T1000 (cell line): ENCODE measurements around the gene TSPAN11.
"Not testable (repeated sequence)": the region's sequence is repeated elsewhere in the genome, so short reads cannot be mapped to it uniquely, and the experiment has no call there.

Experiments used
- DNase-seq: peaks from one replicate; lab custom pipeline; 2025; ENCODE audit warnings: mixed read lengths; lab: John Stamatoyannopoulos, UW

Gene TSPAN11

DNA sequence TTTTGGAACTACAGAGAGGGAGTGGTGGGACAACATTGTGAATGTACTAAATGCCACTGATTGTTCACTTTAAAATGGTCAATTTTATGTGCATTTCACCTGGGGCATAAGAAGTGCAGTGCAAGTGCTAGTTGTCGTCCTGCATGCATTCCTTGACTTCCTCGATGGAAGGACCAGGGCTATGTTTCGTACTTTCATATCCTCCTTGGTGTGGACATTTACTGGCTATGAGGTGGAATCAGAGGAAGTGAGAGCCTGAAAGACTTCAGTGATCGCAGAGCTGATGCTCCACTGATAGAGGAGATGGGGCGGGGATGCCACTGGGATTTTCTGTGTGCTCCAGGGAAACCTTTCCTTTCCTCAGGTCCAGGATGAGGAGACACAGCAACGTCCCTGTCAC is 93.0 kb downstream of the TSPAN11 start:
- no peak for DNase-seq

DNA sequence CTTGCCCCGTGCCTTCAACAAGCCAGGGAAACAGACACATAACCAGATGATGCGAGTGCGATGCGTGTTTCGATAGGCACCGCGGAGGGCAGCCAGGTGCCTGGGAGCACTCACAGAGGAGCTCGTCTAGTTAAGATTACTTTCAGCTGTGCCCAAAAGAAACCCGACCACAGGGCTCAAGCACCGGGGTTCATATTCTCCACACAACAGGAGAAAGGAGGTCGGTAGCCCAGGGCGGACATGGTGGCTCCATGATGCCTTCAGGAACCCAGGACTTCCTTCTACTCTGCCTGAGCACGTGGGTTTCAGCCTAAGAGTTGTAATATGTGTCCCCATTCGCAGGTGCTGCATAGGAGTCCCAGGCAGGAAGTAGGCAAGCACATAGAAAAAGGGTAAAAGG is 93.4 kb downstream of the TSPAN11 start:
- DNase-seq: no peak

DNA sequence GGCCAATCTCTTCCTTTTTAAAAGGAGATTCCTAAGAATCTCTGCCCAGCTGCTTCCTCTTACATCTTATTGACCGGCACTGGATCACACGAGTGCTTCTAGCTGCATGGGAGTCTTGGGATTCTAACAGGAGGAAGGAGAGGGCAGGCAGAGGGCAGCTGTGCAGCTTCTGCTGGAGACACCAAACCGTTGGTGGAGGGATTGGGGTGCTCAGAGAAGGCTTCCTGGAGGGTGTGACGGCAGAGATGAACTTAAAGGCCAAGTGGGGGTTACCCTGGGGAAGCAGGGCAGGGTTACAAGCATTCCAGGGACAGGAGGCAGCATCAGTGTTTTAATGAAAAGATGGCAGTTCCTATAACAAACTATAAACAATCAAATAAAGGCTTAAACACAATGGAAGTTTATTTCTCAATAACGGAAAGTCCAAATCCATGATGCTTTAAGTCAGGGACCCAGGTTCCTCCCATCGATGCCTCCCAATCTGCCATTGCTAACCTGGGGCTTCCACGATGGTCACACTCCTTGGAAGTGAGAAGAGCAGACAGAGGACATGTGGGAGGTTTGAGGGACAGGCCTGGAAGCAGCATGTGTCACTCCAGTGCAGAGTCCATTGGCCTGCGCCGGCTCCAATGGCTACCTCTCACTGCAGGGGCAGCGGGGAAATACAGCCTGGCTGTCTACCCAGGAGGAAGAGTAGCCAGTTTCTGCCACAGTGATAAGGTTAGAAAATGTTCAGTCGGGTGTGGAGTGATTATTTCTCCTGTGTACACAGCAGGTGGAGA is 94.0 kb downstream of the TSPAN11 start:
- no peak for DNase-seq

DNA sequence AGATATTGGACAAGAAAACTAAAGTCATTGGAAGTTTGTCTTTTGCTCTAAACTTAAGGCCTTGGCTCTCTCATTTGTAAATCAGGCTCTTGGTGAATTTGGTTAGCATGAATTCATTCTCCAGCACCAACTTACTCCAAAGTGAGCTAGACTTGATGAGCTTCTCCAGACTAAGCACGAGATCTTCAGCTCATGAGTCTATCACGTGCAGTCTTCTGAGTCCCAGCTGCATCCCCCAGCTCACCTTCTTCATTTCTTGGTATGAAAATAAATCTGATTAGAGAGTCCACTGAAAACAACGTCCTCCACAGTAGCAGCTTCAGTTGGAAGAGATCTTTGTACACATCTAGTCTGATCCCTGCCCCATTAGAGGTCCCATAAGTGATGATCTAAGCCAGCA is 94.6 kb downstream of the TSPAN11 start:
- no peak for DNase-seq

DNA sequence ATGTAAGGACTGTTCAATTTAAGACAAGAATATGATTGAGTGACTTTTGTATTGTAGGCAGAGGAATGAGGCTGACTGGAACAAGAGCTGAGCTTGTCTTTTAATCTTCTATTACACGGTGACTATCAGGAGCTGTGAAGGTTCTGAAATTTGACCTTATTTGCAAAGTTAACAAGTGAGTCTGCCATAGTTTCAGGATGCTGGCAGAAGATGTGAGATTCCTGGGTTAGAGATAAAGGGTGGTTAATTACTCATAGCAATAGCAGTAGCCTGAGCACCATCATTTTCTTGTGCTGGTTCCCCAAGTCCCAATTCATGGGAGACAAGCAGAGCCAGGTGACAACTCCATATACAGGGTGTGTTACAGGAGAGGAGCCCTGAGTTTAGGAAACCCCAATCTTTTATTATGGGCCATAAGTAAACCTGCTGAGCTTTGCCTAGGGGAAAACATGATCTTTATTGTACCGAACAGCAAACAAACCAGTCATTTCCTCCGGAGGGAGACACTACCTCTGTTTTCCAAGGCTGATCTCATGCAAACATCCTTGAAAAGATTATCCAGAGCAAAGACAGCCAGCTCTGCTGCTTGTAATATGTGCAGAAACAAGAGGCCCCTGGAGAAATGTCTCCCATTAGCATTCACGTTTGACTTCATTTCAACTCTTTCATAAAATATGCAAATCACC is 95.4 kb downstream of the TSPAN11 start:
- DNase-seq: no peak

DNA sequence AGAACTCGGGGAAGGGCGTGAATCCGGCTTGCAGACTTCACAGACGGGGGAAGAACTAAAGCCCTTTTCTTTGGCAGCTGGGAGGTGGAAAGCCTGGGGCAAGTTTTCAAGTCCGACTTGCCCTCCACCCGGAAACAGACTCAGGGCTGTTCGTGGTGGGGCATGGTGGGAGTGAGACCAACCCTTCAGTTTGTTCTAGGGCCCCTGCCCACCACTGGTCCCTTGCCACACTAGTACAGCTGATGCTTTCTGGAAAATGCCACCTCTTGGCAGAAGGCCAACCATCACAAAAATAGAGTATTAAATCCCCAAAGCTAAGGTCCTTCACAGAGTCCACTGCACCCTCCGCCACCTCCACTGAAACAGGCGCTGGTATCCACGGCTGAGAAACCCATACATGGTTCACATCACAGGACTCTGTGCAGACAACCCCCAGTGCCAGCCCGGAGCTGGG is 96.8 kb downstream of the TSPAN11 start:
- DNase-seq: no peak

DNA sequence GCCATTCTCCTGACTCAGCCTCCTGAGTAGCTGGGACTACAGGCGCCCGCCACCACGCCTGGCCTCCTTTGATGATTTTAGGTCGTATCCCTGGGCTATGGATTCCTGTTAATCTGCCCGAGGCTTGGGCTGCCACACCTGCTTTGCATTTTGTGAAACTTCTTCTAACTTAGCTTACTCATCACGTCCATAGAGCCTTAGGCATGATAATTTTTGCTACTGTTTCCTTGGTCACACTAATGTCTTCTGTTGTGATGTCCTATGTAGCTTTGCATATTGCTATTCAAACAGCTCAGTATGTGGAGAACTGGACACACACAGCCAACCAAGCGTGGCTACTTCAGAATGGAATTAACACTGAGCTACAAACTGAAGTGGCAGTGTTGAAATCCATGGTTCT is 99.7 kb downstream of the TSPAN11 start:
- DNase-seq: no peak

DNA sequence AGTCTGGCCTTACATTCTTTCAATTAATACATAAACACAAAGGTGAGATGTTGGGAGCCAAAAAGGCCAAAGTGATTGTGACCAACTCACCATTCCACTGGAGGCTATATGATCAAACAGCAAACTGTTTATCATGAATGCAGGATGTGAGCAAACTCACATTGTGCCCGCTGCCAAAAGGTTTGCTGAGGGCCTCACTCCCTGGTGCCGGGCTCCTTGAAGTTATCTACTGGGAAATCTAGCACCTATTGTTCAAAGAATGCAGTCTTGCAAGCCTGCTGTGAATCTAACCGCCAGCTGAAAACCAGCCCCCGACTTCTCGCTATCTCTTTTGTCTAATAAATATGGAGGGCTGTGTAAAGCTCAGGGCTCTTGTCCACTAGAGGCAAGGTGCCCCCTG is 100.5 kb downstream of the TSPAN11 start:
- DNase-seq: not testable (repeated sequence)

DNA sequence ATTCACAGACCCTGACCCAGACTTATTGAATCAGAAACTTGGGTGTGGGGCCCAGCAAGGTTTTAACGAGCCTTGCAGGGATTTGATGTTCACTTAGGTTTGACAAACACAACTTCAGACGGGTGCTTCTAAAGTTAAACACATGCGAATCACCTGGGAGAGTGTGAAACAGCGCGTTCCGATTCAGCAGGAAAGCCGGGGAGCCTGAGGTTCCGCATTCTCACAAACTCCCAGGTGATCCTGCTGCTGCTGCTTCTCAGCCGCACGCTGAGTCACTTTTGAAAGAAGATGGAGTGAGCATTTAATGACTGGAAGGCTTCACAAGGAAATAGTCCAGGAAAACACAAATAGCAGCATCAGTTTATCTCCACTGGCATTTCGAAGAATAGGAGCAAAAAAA is 102.9 kb downstream of the TSPAN11 start:
- no peak for DNase-seq

DNA sequence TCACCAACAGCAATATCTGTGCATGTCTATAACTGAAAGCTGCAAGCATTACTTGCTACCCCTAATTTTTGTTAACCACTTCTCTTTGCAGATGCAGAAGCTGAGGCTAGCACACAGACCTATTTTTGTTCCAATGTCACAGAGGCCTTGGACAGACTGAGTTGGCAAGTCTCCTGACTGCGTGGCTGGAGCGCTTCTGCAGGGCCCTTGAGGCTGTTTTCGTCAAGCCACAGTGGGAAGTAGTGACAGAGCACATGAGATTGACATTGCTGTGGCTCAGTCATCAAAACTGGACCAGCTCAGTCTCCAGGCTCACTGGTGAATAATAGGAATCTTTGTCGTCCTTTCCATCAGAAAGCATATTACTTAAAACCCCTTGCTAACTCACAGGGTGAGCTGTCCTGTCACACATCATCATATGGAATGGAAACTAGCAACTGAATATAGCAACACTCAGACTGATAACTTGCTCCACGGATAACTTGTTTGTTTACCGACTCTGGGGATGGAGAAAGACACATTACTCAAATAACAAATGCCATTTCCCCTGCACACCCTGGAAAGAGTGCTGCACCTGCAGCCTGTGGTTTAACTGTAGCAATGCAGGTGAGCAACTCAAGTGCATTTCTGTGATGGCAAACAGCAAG is 103.5 kb downstream of the TSPAN11 start:
- no peak for DNase-seq

DNA sequence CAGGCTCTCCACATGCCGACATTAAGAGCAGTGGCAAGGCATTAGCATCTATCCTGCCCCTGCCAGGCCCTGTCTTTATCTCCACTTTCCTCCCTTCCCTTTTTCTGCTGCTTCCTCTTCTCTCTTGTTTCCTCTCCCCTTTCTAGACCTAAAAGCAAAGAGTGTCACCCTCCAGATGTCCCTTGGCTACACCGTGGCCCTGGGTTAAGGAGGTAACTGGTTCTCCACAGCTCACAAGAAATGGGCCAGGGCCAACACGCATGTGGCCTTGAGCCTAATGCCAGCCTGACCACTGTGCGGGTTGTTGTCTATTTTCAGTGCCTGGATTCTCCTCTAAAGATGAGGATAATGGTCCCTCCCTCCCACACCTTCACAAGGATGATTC is 105.4 kb downstream of the TSPAN11 start:
- no peak for DNase-seq

DNA sequence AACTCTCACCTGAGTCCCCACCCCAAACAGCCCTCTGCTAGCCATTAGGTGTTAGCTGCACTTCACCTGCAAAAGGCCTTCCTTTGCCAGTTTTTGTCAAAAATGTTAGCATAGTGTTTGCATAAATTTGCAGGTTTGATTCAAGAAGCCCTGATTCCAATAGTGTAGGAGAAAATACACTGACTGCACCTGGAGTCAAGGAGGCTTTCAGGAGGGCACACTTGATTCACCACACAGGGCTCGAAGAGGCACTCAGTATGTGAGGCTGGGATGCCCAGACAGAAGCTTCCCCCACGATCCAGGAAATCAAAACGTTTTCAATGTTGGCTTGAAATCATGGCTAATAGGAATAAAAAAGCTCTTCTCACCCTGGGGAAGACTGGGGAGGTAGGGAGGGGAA is 106.6 kb downstream of the TSPAN11 start:
- no peak for DNase-seq

DNA sequence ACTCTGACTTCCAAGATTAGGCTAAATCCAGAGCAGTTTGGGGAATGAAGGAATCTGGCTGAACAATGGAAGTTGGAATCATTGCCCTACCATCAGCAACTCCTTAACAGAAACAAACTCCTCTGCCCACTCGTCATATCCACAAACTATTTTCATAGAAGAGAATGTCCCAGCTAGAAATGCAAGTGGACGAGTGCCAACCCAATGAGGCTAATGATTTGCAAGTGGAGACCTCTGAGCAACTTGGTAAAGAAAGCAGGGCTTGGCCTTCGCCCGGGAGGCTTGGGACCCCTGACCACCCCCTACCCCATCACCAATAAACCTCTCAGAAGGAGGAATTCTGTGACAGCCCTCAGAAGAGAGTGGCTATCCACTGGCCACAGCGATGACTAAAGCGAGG is 107.1 kb downstream of the TSPAN11 start:
- DNase-seq: no peak

DNA sequence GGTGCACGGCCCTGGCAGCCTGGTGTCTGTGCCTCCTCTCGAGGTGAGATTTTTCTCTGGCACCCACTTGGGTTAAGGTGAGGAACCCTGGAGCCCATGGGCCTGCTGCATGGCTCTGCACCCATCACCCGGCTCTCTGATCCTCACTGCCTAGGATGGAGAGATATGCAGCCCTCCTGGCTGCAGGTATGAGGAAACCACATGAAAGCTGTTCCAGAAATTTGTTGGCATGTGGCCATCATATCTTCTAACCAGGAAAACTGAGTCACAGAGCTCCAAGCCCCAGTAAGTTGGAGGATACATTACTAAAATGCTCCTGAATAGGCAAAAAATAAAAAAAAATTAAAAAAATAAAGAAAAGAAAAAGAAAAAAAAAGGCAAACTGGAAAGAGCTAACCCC is 107.8 kb downstream of the TSPAN11 start:
- DNase-seq: no peak

DNA sequence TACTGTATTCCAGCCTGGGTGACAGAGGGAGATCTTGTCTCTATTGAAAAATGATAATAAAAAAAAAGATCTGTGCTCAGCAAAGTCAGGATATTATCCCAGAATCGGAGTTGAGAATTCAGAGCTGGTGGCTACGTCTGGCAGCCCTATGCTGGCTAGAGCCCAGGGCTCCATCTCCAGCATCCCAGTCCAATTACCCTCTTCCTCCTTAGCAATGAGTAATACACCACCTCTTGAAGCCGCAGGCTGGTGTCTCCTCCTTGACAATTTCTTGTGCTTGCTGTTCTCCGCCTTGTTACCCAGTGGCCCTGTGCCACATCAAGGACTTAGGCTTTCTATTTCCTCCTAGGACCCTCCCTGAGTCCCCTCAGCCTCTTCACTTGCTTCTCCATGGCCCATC is 108.7 kb downstream of the TSPAN11 start:
- DNase-seq: no peak

DNA sequence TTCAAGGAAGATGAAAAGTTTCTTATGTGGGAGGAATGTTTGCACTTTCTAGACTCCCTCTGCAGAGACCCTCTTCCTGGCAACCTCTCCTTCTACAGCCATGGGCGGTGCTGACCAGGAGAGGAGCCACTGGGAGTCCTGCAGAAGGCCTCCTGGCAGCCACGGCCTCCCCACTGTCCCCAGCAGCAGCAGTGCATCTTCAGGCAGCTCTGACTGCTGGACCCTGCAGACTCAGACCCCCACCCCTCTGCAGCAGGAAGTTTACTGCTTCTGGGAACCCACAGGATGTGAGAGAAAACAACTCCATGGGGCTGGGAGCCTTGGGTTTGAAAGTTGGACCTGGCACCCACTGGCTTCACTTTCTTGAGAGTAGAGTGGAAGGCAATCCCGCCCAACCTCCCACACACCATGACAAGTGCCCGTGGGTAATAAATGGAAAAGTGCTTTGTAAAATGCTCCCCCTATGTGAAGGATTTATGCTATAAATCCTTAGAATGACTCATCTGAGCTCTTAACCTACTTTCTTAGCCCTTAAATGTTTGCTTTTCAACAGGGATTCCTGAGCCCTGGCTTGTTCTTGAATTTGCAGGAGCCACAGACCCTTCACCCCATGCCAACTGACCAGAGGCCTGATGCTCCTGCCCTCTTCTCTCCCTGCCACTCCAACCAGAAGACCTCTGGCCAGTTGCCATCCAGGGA is 109.6 kb downstream of the TSPAN11 start:
- no peak for DNase-seq

DNA sequence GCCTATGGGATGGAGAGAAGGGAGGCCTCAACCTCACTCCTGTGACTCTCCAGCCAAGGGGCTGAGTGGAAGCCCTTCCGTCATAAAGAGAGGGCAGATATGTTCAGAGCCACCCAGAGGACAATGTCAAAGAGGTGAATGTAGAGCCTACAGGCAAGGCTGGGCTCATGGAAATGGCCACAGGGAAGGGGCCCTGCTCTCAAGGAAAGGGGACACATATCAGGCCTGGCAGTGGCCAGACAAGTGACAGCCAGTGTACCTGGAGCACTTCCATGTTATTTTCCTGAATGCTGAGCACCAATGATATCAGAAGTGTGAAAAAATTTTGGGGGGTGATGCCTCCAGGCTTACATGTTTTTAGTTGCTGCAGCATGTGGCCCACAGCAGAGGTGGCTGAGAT is 110.5 kb downstream of the TSPAN11 start:
- no peak for DNase-seq

DNA sequence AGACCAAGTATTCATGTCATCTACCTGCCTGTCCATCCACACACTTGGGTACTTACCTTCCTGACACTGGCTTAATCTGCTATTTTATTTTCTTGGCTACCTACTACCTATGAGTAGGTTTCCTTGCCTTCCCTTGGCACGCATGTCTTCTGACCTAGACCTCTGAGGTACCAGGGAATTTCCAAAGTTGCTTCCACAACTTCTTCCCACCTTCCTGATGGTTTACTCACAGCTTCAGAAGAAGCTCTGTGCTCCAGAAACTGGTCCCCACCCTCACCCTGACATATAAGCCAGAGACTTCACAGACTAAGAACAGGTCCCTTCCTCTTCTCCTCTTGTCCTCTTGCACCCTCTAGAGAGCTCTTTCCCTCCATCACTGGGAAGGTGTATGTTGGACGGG is 111.4 kb downstream of the TSPAN11 start:
- no peak for DNase-seq

DNA sequence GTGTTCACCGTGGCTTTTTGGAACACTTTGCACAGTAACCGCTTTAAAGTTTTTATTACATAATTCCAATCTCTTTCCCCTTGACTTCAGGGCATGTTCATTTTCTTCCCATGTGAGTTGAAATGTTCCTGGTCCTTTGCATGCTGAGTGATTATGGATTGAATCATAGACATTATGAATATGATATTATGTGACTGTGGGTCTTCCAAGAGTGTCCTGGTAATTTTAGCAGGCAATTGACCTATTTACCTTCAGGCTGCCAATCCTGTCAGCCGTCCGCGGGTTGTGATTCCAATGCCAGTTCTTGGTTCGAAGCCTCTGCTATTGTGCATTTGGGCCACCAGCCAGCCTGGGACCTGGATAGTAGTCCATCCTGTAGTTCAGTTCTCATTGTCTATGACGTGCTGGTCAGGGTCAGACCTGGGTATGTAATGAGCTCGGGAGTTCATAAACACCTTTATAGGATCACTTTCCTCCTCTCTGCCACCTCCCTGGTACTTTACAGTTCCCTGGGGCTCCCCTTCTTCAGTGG is 114.6 kb downstream of the TSPAN11 start:
- no peak for DNase-seq
